Neural cell (in vitro differentiated cells): ENCODE results near the gene TTC39B. TPM values are rescaled to one million over a fixed set of nuclear protein-coding genes. Genes with fewer than 3 reads are reported as not detected.

Experiments
- H2AFZ ChIP-seq: fragments of 200-600, 300-800 bp; sonication (generic), shearing (Covaris generic); 2 replicates; pipeline ENCODE4 v1.6.0; 2014; ENCODE audit warnings: low read depth, mild to moderate bottlenecking, antibody characterized with exemption, low read length, moderate library complexity
- H3F3A ChIP-seq: fragments of 200-600 bp; shearing (Covaris generic); 2 replicates; pipeline ENCODE4 v1.6.1; 2016; ENCODE audit warnings: mild to moderate bottlenecking, moderate library complexity, mixed read lengths, antibody characterized with exemption, low read length; ENCODE audit not compliant: insufficient read depth, poor library complexity, severe bottlenecking
- H3K27ac ChIP-seq: fragments of 200-600, 300-800 bp; sonication (generic), shearing (Covaris generic); 2 replicates; pipeline ENCODE4 v1.5.1; 2014; ENCODE audit warnings: mild to moderate bottlenecking, low read length, moderate library complexity
- H3K27me3 ChIP-seq: fragments of 300-800, 200-600 bp; sonication (generic), shearing (Covaris generic); 2 replicates; pipeline ENCODE4 v1.6.0; 2014; ENCODE audit warnings: mild to moderate bottlenecking, low read depth, low read length, moderate library complexity; ENCODE audit not compliant: insufficient read depth
- H3K36me3 ChIP-seq: fragments of 300-800, 200-600 bp; sonication (generic), shearing (Covaris generic); 2 replicates; pipeline ENCODE4 v1.5.1; 2014; ENCODE audit warnings: mild to moderate bottlenecking, antibody characterized with exemption, low read length, moderate library complexity; ENCODE audit not compliant: insufficient read depth
- H3K4me2 ChIP-seq: fragments of 300-800, 200-600 bp; sonication (generic), shearing (Covaris generic); 2 replicates; pipeline ENCODE4 v1.6.0; 2014; ENCODE audit warnings: mild to moderate bottlenecking, low read length
- H3K4me3 ChIP-seq: fragments of 300-800, 200-600 bp; sonication (generic), shearing (Covaris generic); 2 replicates; pipeline ENCODE4 v1.5.1; 2014; ENCODE audit warnings: mild to moderate bottlenecking, low read length, moderate library complexity
- H3K79me2 ChIP-seq: fragments of 200-600 bp; shearing (Covaris generic); replicated peaks from 2 replicates; pipeline ENCODE4 v1.6.0; 2014; ENCODE audit warnings: mild to moderate bottlenecking, low read length, moderate library complexity; ENCODE audit not compliant: insufficient read depth
- H3K9ac ChIP-seq: fragments of 300-800, 200-600 bp; sonication (generic), shearing (Covaris generic); 2 replicates; pipeline ENCODE4 v1.6.1; 2016; ENCODE audit warnings: mild to moderate bottlenecking, low read length, mixed read lengths
- H3K9me2 ChIP-seq: fragments of 200-600 bp; shearing (Covaris generic); 2 replicates; pipeline ENCODE4 v1.6.1; 2016; ENCODE audit warnings: mild to moderate bottlenecking, low read length, mixed read lengths; ENCODE audit not compliant: insufficient read depth
- H3K9me3 ChIP-seq: fragments of 200-600, 300-800 bp; sonication (generic), shearing (Covaris generic); 2 replicates; pipeline ENCODE4 v1.6.1; 2016; ENCODE audit warnings: mild to moderate bottlenecking, mixed run types, low read length, moderate library complexity, mixed read lengths
- H4K20me1 ChIP-seq: fragments of 200-600 bp; shearing (Covaris generic); 2 replicates; pipeline ENCODE4 v1.6.1; 2016; ENCODE audit warnings: mild to moderate bottlenecking, mixed run types; ENCODE audit not compliant: insufficient read depth
- CTCF ChIP-seq: fragments of 450-650 bp; IDR thresholded peaks from 2 replicates; pipeline ENCODE4 v1.5.1; 2014; ENCODE audit warnings: antibody characterized with exemption, mild to moderate bottlenecking, moderate library complexity; ENCODE audit not compliant: poor library complexity, severe bottlenecking
- EP300 ChIP-seq: fragments of 450-650 bp; conservative IDR thresholded peaks from 2 replicates; pipeline ENCODE4 v1.6.1; 2014; ENCODE audit warnings: antibody characterized with exemption, mild to moderate bottlenecking, moderate library complexity; ENCODE audit not compliant: poor library complexity, severe bottlenecking
- EZH2 ChIP-seq: fragments of 200-600, 300-800 bp; shearing (Covaris generic), sonication (generic); IDR thresholded peaks from 2 replicates; pipeline ENCODE4 v1.6.1; 2014; ENCODE audit warnings: antibody characterized with exemption, low read length, borderline replicate concordance, mild to moderate bottlenecking; ENCODE audit not compliant: insufficient read depth, poor library complexity, severe bottlenecking
- MXI1 ChIP-seq: fragments of 450-650 bp; conservative IDR thresholded peaks from 2 replicates; pipeline ENCODE4 v1.6.1; 2014; ENCODE audit warnings: antibody characterized with exemption, mild to moderate bottlenecking; ENCODE audit not compliant: poor library complexity, severe bottlenecking
- POLR2AphosphoS5 ChIP-seq: IDR thresholded peaks from 2 replicates; pipeline ENCODE4 v1.6.1; 2012
- RAD21 ChIP-seq: fragments of 450-650 bp; conservative IDR thresholded peaks from 2 replicates; pipeline ENCODE4 v1.6.1; 2014; ENCODE audit warnings: antibody characterized with exemption, mild to moderate bottlenecking, moderate library complexity
- REST ChIP-seq: IDR thresholded peaks from 2 replicates; pipeline ENCODE4 v1.6.1; 2012; ENCODE audit warnings: borderline replicate concordance
- SMC3 ChIP-seq: fragments of 450-650 bp; conservative IDR thresholded peaks from 2 replicates; pipeline ENCODE4 v1.6.1; 2014; ENCODE audit warnings: antibody characterized with exemption, mild to moderate bottlenecking, moderate library complexity; ENCODE audit not compliant: poor library complexity
- TAF1 ChIP-seq: IDR thresholded peaks from 2 replicates; pipeline ENCODE4 v1.6.1; 2012; ENCODE audit warnings: low read depth
- polyA plus RNA-seq: library from polyadenylated mRNA; depleted of rRNA; stranded (reverse); fragments of >200 nt; gene quantifications from 2 replicates; pipeline ENCODE4 v1.2.3, GENCODE V29; 2014

The TTC39B gene
- polyA plus RNA-seq, 1 donor from 2014 or later, result 2.8 TPM

- Histone ChIP-seq H3K4me3 (no peak overlapping the region), H3K4me2 (no peak overlapping the region), H3K79me2 (no peaks in the 10 kb centered on the region), H3K36me3 (no peaks in the 10 kb centered on the region), H2AFZ (no peak overlapping the region), H4K20me1 (no peaks in the 10 kb centered on the region), H3K27me3 (no peaks in the 10 kb centered on the region), H3K9me2 (no peaks in the 10 kb centered on the region), H3K9ac (no peak overlapping the region), H3K9me3 (no peaks in the 10 kb centered on the region), H3K27ac (no peak overlapping the region), H3F3A (no peaks in the 10 kb centered on the region)
- TF ChIP-seq POLR2AphosphoS5 (no peak), EZH2 (no peak), SMC3 (no peak), REST (no peak), MXI1 (no peak), TAF1 (no peak), CTCF (no peak)
Measured at GRCh38 chr9:15244001-15244441, 63.0 kb downstream of the TTC39B start.

GRCh38 chr9:15243081-15243480, 63.9 kb downstream of the TTC39B start:
- H3K9ac ChIP-seq, result no peak overlapping the region
- no peak overlapping the region for H3K4me3 ChIP-seq
- H3F3A ChIP-seq, result no peaks in the 10 kb centered on the region
- no peaks in the 10 kb centered on the region for H3K9me2 ChIP-seq
- no peaks in the 10 kb centered on the region for H3K36me3 ChIP-seq
- no peaks in the 10 kb centered on the region for H3K27me3 ChIP-seq
- no peaks in the 10 kb centered on the region for H3K79me2 ChIP-seq
- no peak overlapping the region for H2AFZ ChIP-seq
- H3K9me3 ChIP-seq, result no peaks in the 10 kb centered on the region
- no peak overlapping the region for H3K27ac ChIP-seq
- no peak overlapping the region for H3K4me2 ChIP-seq
- no peak for TF ChIP-seq EP300
- no peak for TF ChIP-seq TAF1
- TF ChIP-seq RAD21, result no peak
- TF ChIP-seq CTCF, result no peak
- TF ChIP-seq MXI1, result no peak
- TF ChIP-seq EZH2, result no peak
- TF ChIP-seq SMC3, result no peak
- no peak for TF ChIP-seq REST
- TF ChIP-seq POLR2AphosphoS5, result no peak
- no peaks in the 10 kb centered on the region for H4K20me1 ChIP-seq
